Left lung (tissue), 10 donors: ENCODE results near the gene ARHGAP15. TPM values are rescaled to one million over a fixed set of nuclear protein-coding genes. Genes with fewer than 3 reads are reported as not detected.

Experiments
- ATAC-seq: fragments of 200-7000 bp; cut with Tn5 transposase; one replicate; pipeline ENCODE4 v1.9.1; 2020; ENCODE audit warnings: moderate library complexity
- DNase-seq, 4 donors: peaks; one replicate each; pipeline ENCODE4 v3.0.0-alpha.2; 2013 to 2020
- H3K27ac ChIP-seq, 2 donors: fragments of 200-600 bp; sonication (generic) in 1 of 2; one replicate each; pipeline versions ENCODE4 v1.5.0 to v1.8.0; 2020 to 2021
- H3K27me3 ChIP-seq, 2 donors: fragments of 200-600 bp; sonication (generic) in 1 of 2; one replicate each; pipeline versions ENCODE4 v1.5.0 to v1.8.0; 2020 to 2021
- H3K36me3 ChIP-seq, 2 donors: fragments of 200-600 bp; sonication (generic) in 1 of 2; one replicate each; pipeline versions ENCODE4 v1.5.0 to v1.8.0; 2020 to 2021
- H3K4me1 ChIP-seq, 2 donors: fragments of 200-600 bp; one replicate each; pipeline ENCODE4 v1.8.0; 2021
- H3K4me3 ChIP-seq, 2 donors: fragments of 200-600 bp; sonication (generic) in 1 of 2; one replicate each; pipeline versions ENCODE4 v1.5.0 to v1.8.0; 2020 to 2021; ENCODE audit warnings: mild to moderate bottlenecking in 1 of 2
- H3K9me3 ChIP-seq, 2 donors: fragments of 200-600 bp; sonication (generic) in 1 of 2; one replicate each; pipeline versions ENCODE4 v1.5.0 to v1.8.0; 2020 to 2021
- intact Hi-C, 2 donors: fragments of 100-400 bp; cut with DNase I; formaldehyde crosslinking; loops; one replicate each; pipeline versions ENCODE4 v1.11.2 to v1.14.2; 2022
- polyA plus RNA-seq, 6 donors: library from polyadenylated mRNA; unstranded; fragments of 120-200 nt; gene quantifications; one replicate each; pipeline ENCODE4 v1.2.1, GENCODE V29; 2013; ENCODE audit not compliant: insufficient read length in 6 of 6
- total RNA-seq, 2 donors: library from RNA; stranded (reverse); fragmentation: NEBNext Ultra II Directional; extraction: Animal tissue kit (Norgen Biotek cat#: 25700); gene quantifications; one replicate each; pipeline ENCODE4 v1.2.1, GENCODE V29; 2021
- TF ChIP-seq, protein P1 (sequence below), 2 donors: fragments of 200-600 bp; sonication (generic) in 1 of 2; IDR thresholded peaks; one replicate each; pipeline versions ENCODE4 v1.5.0 to v1.8.0; 2021; ENCODE audit warnings: antibody characterized with exemption in 2 of 2
- donor health status: DM: no; HTN: yes; CAD: no.
- donor health status: DM: no; HTN: no; CAD: no.

ARHGAP15 gene
- total and polyA plus RNA-seq, 8 donors = 16.8 to 48.3 (median 30.2) TPM

- no peak for ATAC-seq
Observed at GRCh38 chr2:143183804-143184463, 54.7 kb downstream of the ARHGAP15 start.

DNA sequence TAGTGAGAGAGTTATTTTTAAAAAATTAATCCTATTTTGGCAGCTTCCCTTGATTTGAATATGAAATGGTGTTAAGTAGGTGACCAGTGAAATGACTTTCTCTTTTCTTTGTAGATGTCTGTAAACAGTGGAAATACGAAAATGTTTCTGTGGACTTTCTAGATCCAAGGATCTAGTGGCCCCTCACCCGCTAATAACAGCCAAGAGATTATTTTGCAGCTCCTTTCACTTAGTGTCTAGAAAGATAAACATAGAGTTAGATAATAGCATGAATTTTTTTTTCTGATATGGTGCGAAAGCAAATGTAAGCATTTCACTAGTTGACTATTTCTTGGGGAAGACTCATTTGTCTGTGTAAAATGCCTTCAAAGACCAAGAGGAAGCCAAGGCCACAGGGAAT is 57.7 kb downstream of the ARHGAP15 start:
- no peak overlapping the region for H3K27ac ChIP-seq
- no peaks in the 10 kb centered on the region for H3K9me3 ChIP-seq
- DNase-seq = peak in 2 of 4 donors; percentile 12 to 16
- intact Hi-C loops = no loop called here
- H3K27me3 ChIP-seq = no peaks in the 10 kb centered on the region
- ATAC-seq = no peak
- no peak overlapping the region for H3K4me3 ChIP-seq
- TF ChIP-seq, protein P1, sequence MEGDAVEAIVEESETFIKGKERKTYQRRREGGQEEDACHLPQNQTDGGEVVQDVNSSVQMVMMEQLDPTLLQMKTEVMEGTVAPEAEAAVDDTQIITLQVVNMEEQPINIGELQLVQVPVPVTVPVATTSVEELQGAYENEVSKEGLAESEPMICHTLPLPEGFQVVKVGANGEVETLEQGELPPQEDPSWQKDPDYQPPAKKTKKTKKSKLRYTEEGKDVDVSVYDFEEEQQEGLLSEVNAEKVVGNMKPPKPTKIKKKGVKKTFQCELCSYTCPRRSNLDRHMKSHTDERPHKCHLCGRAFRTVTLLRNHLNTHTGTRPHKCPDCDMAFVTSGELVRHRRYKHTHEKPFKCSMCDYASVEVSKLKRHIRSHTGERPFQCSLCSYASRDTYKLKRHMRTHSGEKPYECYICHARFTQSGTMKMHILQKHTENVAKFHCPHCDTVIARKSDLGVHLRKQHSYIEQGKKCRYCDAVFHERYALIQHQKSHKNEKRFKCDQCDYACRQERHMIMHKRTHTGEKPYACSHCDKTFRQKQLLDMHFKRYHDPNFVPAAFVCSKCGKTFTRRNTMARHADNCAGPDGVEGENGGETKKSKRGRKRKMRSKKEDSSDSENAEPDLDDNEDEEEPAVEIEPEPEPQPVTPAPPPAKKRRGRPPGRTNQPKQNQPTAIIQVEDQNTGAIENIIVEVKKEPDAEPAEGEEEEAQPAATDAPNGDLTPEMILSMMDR (IDR thresholded peaks at IDR 0.05) = no peak
- no peaks in the 10 kb centered on the region for H3K36me3 ChIP-seq
- no peaks in the 10 kb centered on the region for H3K4me1 ChIP-seq

More at GRCh38 chr2:143183804-143184463, 54.7 kb downstream of the ARHGAP15 start:
- no peak overlapping the region for H3K27ac ChIP-seq
- TF ChIP-seq, protein P1 (IDR thresholded peaks at IDR 0.05) = no peak
- H3K4me1 ChIP-seq = no peaks in the 10 kb centered on the region
- intact Hi-C loops = no loop called here
- H3K9me3 ChIP-seq = peaks cover 0 to 5% of the 10 kb centered on the region in 2 donors
- no peak for DNase-seq
- H3K36me3 ChIP-seq = no peaks in the 10 kb centered on the region
- H3K27me3 ChIP-seq = no peaks in the 10 kb centered on the region
- H3K4me3 ChIP-seq = no peak overlapping the region

GRCh38 chr2:143190431-143190830 is 61.2 kb downstream of the ARHGAP15 start:
- TF ChIP-seq, protein P1 (IDR thresholded peaks at IDR 0.05) = no peak
- ATAC-seq = no peak

DNA sequence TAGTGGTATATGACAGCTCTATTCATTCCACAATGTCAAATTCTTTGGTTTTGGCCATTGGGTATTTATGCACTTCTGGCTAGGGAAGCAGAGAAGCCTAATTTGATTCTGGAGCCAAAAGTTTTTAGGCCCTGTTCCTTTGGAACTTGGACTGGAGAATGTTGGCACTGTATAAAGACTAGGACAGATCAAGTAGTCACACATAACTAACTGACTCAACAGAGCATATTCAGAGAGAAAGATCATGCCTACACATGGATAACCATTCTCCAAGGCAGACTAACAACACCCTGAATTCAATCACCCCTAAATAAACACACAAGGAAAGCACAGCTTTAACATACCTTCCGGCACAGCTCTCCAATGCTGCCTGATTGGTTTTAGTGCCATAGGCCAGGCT is 62.9 kb downstream of the ARHGAP15 start:
- Histone ChIP-seq H3K27ac (no peak overlapping the region), H3K4me1 (no peaks in the 10 kb centered on the region)
- TF ChIP-seq, protein P1 (IDR thresholded peaks at IDR 0.05) = no peak

More at GRCh38 chr2:143190431-143190830, 61.2 kb downstream of the ARHGAP15 start:
- no peaks in the 10 kb centered on the region for H3K4me1 ChIP-seq
- intact Hi-C loops = no loop called here
- no peaks in the 10 kb centered on the region for H3K9me3 ChIP-seq
- no peak for DNase-seq
- no peaks in the 10 kb centered on the region for H3K27me3 ChIP-seq
- H3K27ac ChIP-seq = no peak overlapping the region
- no peaks in the 10 kb centered on the region for H3K36me3 ChIP-seq
- H3K4me3 ChIP-seq = no peak overlapping the region

DNA sequence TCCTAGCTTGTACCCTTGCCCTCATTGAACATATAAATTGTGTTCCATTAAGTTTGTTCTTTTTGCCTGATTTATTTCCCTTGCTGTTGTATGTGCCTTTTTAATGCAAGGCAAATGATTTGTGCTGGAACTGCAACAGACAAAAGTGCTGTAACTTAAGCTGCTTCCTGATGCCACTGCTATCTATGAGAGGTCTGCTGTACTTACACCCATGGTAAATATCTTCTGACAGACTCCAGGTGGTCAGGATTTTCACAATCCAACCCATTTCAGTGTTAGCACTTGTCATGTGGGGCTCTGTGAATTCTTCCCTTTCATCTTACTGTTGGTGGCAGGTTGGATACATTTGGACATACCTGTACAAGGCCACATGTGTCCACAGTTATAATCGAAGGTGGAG is 63.5 kb downstream of the ARHGAP15 start:
- Histone ChIP-seq H3K27me3 (no peaks in the 10 kb centered on the region), H3K36me3 (no peaks in the 10 kb centered on the region), H3K4me1 (no peaks in the 10 kb centered on the region), H3K27ac (no peak overlapping the region), H3K9me3 (no peaks in the 10 kb centered on the region), H3K4me3 (no peak overlapping the region)
- no peak for DNase-seq
- no peak for ATAC-seq
- TF ChIP-seq, protein P1 (IDR thresholded peaks at IDR 0.05) = no peak
- intact Hi-C loops = no loop called here

More for the DNA sequence above, 62.9 kb downstream of the ARHGAP15 start:
- Histone ChIP-seq H3K36me3 (no peaks in the 10 kb centered on the region), H3K27me3 (no peaks in the 10 kb centered on the region), H3K4me3 (no peak overlapping the region), H3K9me3 (no peaks in the 10 kb centered on the region)
- ATAC-seq = no peak
- DNase-seq = no peak
- intact Hi-C loops = no loop called here
